K562 (cell line): ENCODE measurements around the gene KCNK1. TPM values are rescaled to one million over a fixed set of nuclear protein-coding genes. Genes with fewer than 3 reads are reported as not detected.
A peak's percentile ranks its signal among the peaks of the same experiment; 100 is the strongest.

Experiments
- ATF3 ChIP-seq, 2 experiments: fragments of 450-650 bp in 1 of 2; sonication (generic) in 1 of 2; formaldehyde crosslinking in 1 of 2; IDR thresholded peaks in 1 of 2; conservative IDR thresholded peaks in 1 of 2; 2 replicates each; pipeline versions ENCODE4 v1.6.1 to v1.8.1; 2016 to 2023; ENCODE audit warnings: mild to moderate bottlenecking in 2 of 2, moderate library complexity in 2 of 2, inconsistent platforms in 1 of 2, missing genetic modification reagents in 1 of 2
- CREBBP ChIP-seq: IDR thresholded peaks from one replicate; pipeline ENCODE4 v1.6.1; 2012; ENCODE audit warnings: low read depth, mild to moderate bottlenecking, control low read depth, inconsistent platforms, low read length
- CSDE1 ChIP-seq, 2 experiments: fragments of 450-650 bp; IDR thresholded peaks; 2 replicates each; pipeline ENCODE4 v1.6.1; 2016; ENCODE audit warnings: mild to moderate bottlenecking in 1 of 2
- FOXK1 ChIP-seq: sonication (generic); formaldehyde crosslinking; IDR thresholded peaks from 2 replicates; pipeline ENCODE4 v1.8.0; 2022; ENCODE audit warnings: missing genetic modification reagents, mild to moderate bottlenecking, borderline replicate concordance
- FOXM1 ChIP-seq, 2 experiments: fragments of 450-650 bp in 1 of 2; sonication (generic) in 1 of 2; formaldehyde crosslinking in 1 of 2; IDR thresholded peaks; 2 replicates each; pipeline versions ENCODE4 v1.6.1 to v1.9.0; 2017 to 2022; ENCODE audit warnings: low read depth in 2 of 2, mild to moderate bottlenecking in 2 of 2, missing genetic modification reagents in 1 of 2, moderate library complexity in 1 of 2
- FOXP1 ChIP-seq: sonication (generic); formaldehyde crosslinking; IDR thresholded peaks from 2 replicates; pipeline ENCODE4 v1.8.0; 2022; ENCODE audit warnings: mild to moderate bottlenecking, missing genetic modification reagents
- HNRNPL ChIP-seq: fragments of 200-400 bp; formaldehyde crosslinking; IDR thresholded peaks from 2 replicates; pipeline ENCODE4 v1.6.1; 2017; ENCODE audit warnings: low read depth, mild to moderate bottlenecking, low read length
- KAT2B ChIP-seq: IDR thresholded peaks from one replicate; pipeline ENCODE4 v1.6.1; 2012; ENCODE audit warnings: low read depth, mild to moderate bottlenecking, control low read depth, inconsistent platforms, low read length, moderate library complexity
- KLF6 ChIP-seq: fragments of 250-450 bp; sonication (Bioruptor Pico); IDR thresholded peaks from 2 replicates; pipeline ENCODE4 v1.4.0; 2020; ENCODE audit warnings: mild to moderate bottlenecking, moderate library complexity, borderline replicate concordance
- L3MBTL2 ChIP-seq: fragments of 450-650 bp; IDR thresholded peaks from 2 replicates; pipeline ENCODE4 v1.6.1; 2016; ENCODE audit warnings: mild to moderate bottlenecking, moderate library complexity
- NUFIP1 ChIP-seq: fragments of 450-650 bp; IDR thresholded peaks from 2 replicates; pipeline ENCODE4 v1.6.1; 2018; ENCODE audit not compliant: partially characterized antibody
- PHF21A ChIP-seq: fragments of 450-650 bp; IDR thresholded peaks from 2 replicates; pipeline ENCODE4 v1.6.1; 2017; ENCODE audit warnings: low read depth, borderline replicate concordance
- RBBP5 ChIP-seq: fragments of 200-600 bp; sonication (generic); IDR thresholded peaks from 2 replicates; pipeline ENCODE4 v1.6.1; 2012; ENCODE audit warnings: borderline replicate concordance, mild to moderate bottlenecking, low read length, control low read depth, inconsistent platforms; ENCODE audit not compliant: insufficient read depth, poor library complexity, severe bottlenecking
- SRSF9 ChIP-seq: fragments of 200-400 bp; formaldehyde crosslinking; IDR thresholded peaks from 2 replicates; pipeline ENCODE4 v1.6.1; 2017; ENCODE audit warnings: low read depth, low read length, borderline replicate concordance
- TEAD1 ChIP-seq, 2 experiments: fragments of 450-650 bp in 1 of 2; sonication (generic) in 1 of 2; formaldehyde crosslinking; IDR thresholded peaks; 2 replicates each; pipeline versions ENCODE4 v1.4.0 to v1.8.0; 2020 to 2022; ENCODE audit warnings: mild to moderate bottlenecking in 2 of 2, missing genetic modification reagents in 1 of 2
- XRCC5 ChIP-seq: fragments of 200-400 bp; formaldehyde crosslinking; IDR thresholded peaks from 2 replicates; pipeline ENCODE4 v1.6.1; 2017; ENCODE audit warnings: low read depth, mild to moderate bottlenecking, low read length
- ZNF311 ChIP-seq: fragments of 250-450 bp; sonication (Bioruptor Pico); IDR thresholded peaks from 2 replicates; pipeline ENCODE4 v1.4.0; 2020; ENCODE audit warnings: mild to moderate bottlenecking, moderate library complexity
- ZNF785 ChIP-seq: fragments of 250-450 bp; sonication (Bioruptor Pico); IDR thresholded peaks from 2 replicates; pipeline ENCODE4 v1.4.0; 2020; ENCODE audit warnings: mild to moderate bottlenecking
- ZSCAN29 ChIP-seq: fragments of 450-650 bp; IDR thresholded peaks from 2 replicates; pipeline ENCODE4 v1.6.1; 2017
- polyA plus RNA-seq, 8 experiments: library from polyadenylated mRNA; depleted of rRNA in 4 of 8; stranded (reverse) in 5 of 8; unstranded in 3 of 8; fragments of >200 nt; fragmentation: Nextera tagmentation in 2 of 8; fragmentation: Illumina TruSeq in 1 of 8; extraction: Ambion mirVana in 2 of 8; extraction: Trizol in 1 of 8; gene quantifications; 2 replicates each; pipeline versions ENCODE4 v1.2.1 to v1.2.3, GENCODE V29; 2011 to 2014; ENCODE audit warnings: inconsistent platforms in 1 of 8, missing spikeins in 1 of 8
- total RNA-seq, 7 experiments: library from RNA; depleted of rRNA in 6 of 7; stranded (reverse); fragments of >200 nt in 6 of 7; fragmentation: Illumina TruSeq in 2 of 7; extraction: Trizol in 2 of 7; gene quantifications; 2 replicates each; pipeline versions ENCODE4 v1.2.1 to v1.2.3, GENCODE V29; 2011 to 2021; ENCODE audit warnings: low replicate concordance in 1 of 7
- TF ChIP-seq, protein P1 (sequence below), 2 experiments: fragments of 450-650 bp in 1 of 2; IDR thresholded peaks; 2 replicates each; pipeline ENCODE4 v1.6.1; 2011 to 2017; ENCODE audit warnings: low read depth in 2 of 2, antibody characterized with exemption in 1 of 2, borderline replicate concordance in 1 of 2, low read length in 1 of 2, mild to moderate bottlenecking in 1 of 2, mixed read lengths in 1 of 2; ENCODE audit not compliant: control insufficient read depth in 1 of 2
- TF ChIP-seq, protein P2 (sequence below): sonication (generic); formaldehyde crosslinking; IDR thresholded peaks from 2 replicates; pipeline ENCODE4 v1.9.0; 2022; ENCODE audit warnings: mild to moderate bottlenecking, missing genetic modification reagents

KCNK1 gene
- total and polyA plus RNA-seq, 9 of the 15 experiments (the other 6 are each of a cell fraction or from before 2014, with no cell fraction given), result 3.1 to 22.7 (median 6.0) TPM

DNA sequence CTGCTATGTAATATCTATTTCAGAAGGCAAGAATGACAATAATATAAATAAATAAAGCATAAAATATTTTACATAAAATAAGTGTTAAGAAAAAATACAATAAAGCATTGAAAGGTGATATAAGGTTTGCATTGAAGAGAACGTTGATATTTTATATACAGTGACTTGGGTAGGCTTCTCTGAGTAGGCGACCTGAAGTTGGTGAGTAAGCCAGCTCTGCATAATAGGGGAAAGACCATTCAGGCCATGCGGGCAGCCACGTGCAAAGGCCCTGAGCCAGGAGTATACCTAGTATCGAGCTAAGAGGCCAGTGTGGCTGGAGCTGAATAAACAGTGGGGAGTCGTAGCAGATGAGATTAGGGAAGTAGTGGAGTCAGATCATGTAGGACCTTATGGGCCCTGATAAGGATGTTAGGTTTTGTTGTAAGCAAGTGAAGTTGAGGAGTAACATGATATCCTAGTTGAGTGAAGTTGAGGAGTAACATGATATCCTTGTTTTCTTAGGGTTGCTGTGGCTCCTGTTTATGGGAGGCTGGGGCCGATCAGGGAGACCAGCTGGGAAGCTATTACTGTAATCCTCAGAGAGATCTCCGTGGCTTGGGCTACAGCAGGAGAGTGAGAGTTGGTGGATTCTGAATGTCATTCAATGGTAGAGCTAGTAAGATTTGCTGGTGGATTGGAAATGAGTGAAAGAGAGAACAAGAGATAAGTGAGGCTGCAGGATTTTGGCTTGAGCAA lies 22.0 kb downstream of the KCNK1 start (continued):
- TF ChIP-seq, protein P1, sequence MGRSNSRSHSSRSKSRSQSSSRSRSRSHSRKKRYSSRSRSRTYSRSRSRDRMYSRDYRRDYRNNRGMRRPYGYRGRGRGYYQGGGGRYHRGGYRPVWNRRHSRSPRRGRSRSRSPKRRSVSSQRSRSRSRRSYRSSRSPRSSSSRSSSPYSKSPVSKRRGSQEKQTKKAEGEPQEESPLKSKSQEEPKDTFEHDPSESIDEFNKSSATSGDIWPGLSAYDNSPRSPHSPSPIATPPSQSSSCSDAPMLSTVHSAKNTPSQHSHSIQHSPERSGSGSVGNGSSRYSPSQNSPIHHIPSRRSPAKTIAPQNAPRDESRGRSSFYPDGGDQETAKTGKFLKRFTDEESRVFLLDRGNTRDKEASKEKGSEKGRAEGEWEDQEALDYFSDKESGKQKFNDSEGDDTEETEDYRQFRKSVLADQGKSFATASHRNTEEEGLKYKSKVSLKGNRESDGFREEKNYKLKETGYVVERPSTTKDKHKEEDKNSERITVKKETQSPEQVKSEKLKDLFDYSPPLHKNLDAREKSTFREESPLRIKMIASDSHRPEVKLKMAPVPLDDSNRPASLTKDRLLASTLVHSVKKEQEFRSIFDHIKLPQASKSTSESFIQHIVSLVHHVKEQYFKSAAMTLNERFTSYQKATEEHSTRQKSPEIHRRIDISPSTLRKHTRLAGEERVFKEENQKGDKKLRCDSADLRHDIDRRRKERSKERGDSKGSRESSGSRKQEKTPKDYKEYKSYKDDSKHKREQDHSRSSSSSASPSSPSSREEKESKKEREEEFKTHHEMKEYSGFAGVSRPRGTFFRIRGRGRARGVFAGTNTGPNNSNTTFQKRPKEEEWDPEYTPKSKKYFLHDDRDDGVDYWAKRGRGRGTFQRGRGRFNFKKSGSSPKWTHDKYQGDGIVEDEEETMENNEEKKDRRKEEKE (IDR thresholded peaks at IDR 0.05; ENCODE audit: borderline replicate concordance in 1 of 2, control insufficient read depth in 1 of 2, low read depth in 2 of 2, low read length in 1 of 2), result peak in 1 of 2 experiments; percentile 83; a peak in 2 of 4 replicates
- TF ChIP-seq PHF21A (no peak; the same call in 1 of the 2 replicates), SRSF9 (no peak), ATF3 (IDR thresholded peaks at IDR 0.05) (peak; percentile 73), ATF3 (CRISPR knock-in tag; conservative IDR thresholded peaks at IDR 0.05) (peak; percentile 74), ZNF311 (CRISPR knock-in tag) (no peak), FOXK1 (CRISPR knock-in tag) (no peak), HNRNPL (no peak), XRCC5 (peak; percentile 76; the same call in 1 of the 2 replicates), FOXM1 (IDR thresholded peaks at IDR 0.05; ENCODE audit: low read depth) (peak; percentile 96), FOXM1 (CRISPR knock-in tag; IDR thresholded peaks at IDR 0.05; ENCODE audit: low read depth) (no peak), L3MBTL2 (peak; percentile 99), CREBBP (peak; percentile 79), KAT2B (no peak), RBBP5 (peak; percentile 67), FOXP1 (CRISPR knock-in tag) (no peak; the same call in 1 of the 2 replicates), NUFIP1 (peak; percentile 95), ZSCAN29 (no peak), ZNF785 (CRISPR knock-in tag) (no peak), CSDE1 (IDR thresholded peaks at IDR 0.05) (0 out of 4 replicates have a peak, but pooled peaks of 1 of the 2 experiments have one; percentile 42), TEAD1 (CRISPR knock-in tag; IDR thresholded peaks at IDR 0.05) (0 out of 4 replicates have a peak, but pooled peaks of 1 of the 2 experiments have one; percentile 55), KLF6 (CRISPR knock-in tag) (no peak)
- TF ChIP-seq, protein P2, sequence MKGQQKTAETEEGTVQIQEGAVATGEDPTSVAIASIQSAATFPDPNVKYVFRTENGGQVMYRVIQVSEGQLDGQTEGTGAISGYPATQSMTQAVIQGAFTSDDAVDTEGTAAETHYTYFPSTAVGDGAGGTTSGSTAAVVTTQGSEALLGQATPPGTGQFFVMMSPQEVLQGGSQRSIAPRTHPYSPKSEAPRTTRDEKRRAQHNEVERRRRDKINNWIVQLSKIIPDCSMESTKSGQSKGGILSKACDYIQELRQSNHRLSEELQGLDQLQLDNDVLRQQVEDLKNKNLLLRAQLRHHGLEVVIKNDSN (CRISPR knock-in tag), result peak; percentile 62
